ENCODE measurements around the gene GNRHR.

GNRHR gene

GRCh38 chr4:67697860-67698687 is 56.1 kb downstream of the GNRHR start:
- no peak for DNase-seq

GRCh38 chr4:67696061-67696460 is 58.1 kb downstream of the GNRHR start:
- DNase-seq, result no peak

- no peak for DNase-seq
These were observed 59.5 kb downstream of the GNRHR start for GRCh38 chr4:67694662-67695061.

GRCh38 chr4:67691328-67691727 is 62.9 kb downstream of the GNRHR start:
- DNase-seq, result no peak

Data from NCI-H446 treated with DMSO at 0.1 percent for 48 hours (cell line).